PC-9 (cell line): ENCODE measurements around the gene PRRX1.

Source experiments
- EZH2 ChIP-seq: fragments of 200-600 bp; sonication (generic); IDR thresholded peaks from 2 replicates; pipeline ENCODE4 v1.8.0; 2017; ENCODE audit warnings: antibody characterized with exemption, low read depth
- TF ChIP-seq, protein P1 (sequence below): fragments of 200-600 bp; sonication (generic); conservative IDR thresholded peaks from 2 replicates; pipeline ENCODE4 v1.6.1; 2017; ENCODE audit warnings: mixed run types, antibody characterized with exemption, mild to moderate bottlenecking, moderate library complexity

GRCh38 chr1:170704256-170704655 is 40.3 kb downstream of the PRRX1 start:
- TF ChIP-seq, protein P1, sequence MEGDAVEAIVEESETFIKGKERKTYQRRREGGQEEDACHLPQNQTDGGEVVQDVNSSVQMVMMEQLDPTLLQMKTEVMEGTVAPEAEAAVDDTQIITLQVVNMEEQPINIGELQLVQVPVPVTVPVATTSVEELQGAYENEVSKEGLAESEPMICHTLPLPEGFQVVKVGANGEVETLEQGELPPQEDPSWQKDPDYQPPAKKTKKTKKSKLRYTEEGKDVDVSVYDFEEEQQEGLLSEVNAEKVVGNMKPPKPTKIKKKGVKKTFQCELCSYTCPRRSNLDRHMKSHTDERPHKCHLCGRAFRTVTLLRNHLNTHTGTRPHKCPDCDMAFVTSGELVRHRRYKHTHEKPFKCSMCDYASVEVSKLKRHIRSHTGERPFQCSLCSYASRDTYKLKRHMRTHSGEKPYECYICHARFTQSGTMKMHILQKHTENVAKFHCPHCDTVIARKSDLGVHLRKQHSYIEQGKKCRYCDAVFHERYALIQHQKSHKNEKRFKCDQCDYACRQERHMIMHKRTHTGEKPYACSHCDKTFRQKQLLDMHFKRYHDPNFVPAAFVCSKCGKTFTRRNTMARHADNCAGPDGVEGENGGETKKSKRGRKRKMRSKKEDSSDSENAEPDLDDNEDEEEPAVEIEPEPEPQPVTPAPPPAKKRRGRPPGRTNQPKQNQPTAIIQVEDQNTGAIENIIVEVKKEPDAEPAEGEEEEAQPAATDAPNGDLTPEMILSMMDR: no peak
- no peak for TF ChIP-seq EZH2
